Kidney (tissue), 14 donors: ENCODE data around the gene ANKMY1. TPM values are rescaled to one million over a fixed set of nuclear protein-coding genes. Genes with fewer than 3 reads are reported as not detected.

Experiments
- DNase-seq, 5 donors: peaks; one replicate each; pipeline ENCODE4 v3.0.0-alpha.2; 2013 to 2020
- FAIRE-seq: peaks from 2 replicates; lab custom pipeline; 2012; peaks lifted over from hg19 to GRCh38; lab: Jason Lieb, UNC
- H3K27ac ChIP-seq, 2 donors: one replicate each; pipeline ENCODE4 v1.7.0; 2013; ENCODE audit warnings: low read depth in 2 of 2, low read length in 2 of 2, inconsistent platforms in 1 of 2
- H3K27me3 ChIP-seq: one replicate; pipeline ENCODE4 v1.7.1; 2013; ENCODE audit warnings: low read length, inconsistent platforms; ENCODE audit not compliant: control insufficient read depth, insufficient read depth
- H3K36me3 ChIP-seq, 3 donors: one replicate each; pipeline versions ENCODE4 v1.7.0 to v1.7.1; 2013; ENCODE audit warnings: low read length in 3 of 3, control low read depth in 1 of 3, inconsistent platforms in 1 of 3; ENCODE audit not compliant: insufficient read depth in 3 of 3, control insufficient read depth in 2 of 3
- H3K4me1 ChIP-seq, 3 donors: one replicate each; pipeline versions ENCODE4 v1.7.0 to v1.7.1; 2013; ENCODE audit warnings: low read length in 3 of 3, inconsistent platforms in 1 of 3, low read depth in 1 of 3; ENCODE audit not compliant: control insufficient read depth in 2 of 3, insufficient read depth in 2 of 3
- H3K4me3 ChIP-seq, 3 donors: one replicate each; pipeline versions ENCODE4 v1.7.0 to v1.8.1; 2013; ENCODE audit warnings: low read length in 3 of 3, control low read depth in 1 of 3, inconsistent platforms in 1 of 3
- H3K9ac ChIP-seq, 3 donors: one replicate each; pipeline versions ENCODE4 v1.7.0 to v1.7.1; 2013; ENCODE audit warnings: low read length in 3 of 3, control low read depth in 1 of 3, inconsistent platforms in 1 of 3
- H3K9me3 ChIP-seq, 3 donors: one replicate each; pipeline versions ENCODE4 v1.7.0 to v1.7.1; 2013; ENCODE audit warnings: low read length in 3 of 3, control low read depth in 1 of 3, inconsistent platforms in 1 of 3; ENCODE audit not compliant: control insufficient read depth in 2 of 3, insufficient read depth in 1 of 3
- intact Hi-C: fragments of 100-400 bp; cut with DNase I; formaldehyde crosslinking; loops from one replicate; pipeline ENCODE4 v1.11.1; 2022
- polyA plus RNA-seq: library from polyadenylated mRNA; stranded (reverse); fragments of 350-450 nt; fragmentation: Illumina TruSeq; extraction: RNeasy Lipid Tissue Mini Kit (QIAGEN cat#74804); gene quantifications from one replicate; pipeline ENCODE4 v1.2.3, GENCODE V29; 2014; ENCODE audit warnings: low read depth, low replicate concordance; ENCODE audit not compliant: insufficient read depth
- total RNA-seq: library from RNA; stranded (reverse); fragmentation: NEBNext Ultra II Directional; extraction: Animal tissue kit (Norgen Biotek cat#: 25700); gene quantifications from one replicate; pipeline ENCODE4 v1.2.1, GENCODE V29; 2021
- TF ChIP-seq, protein P1 (sequence below): IDR thresholded peaks from 3 replicates; pipeline ENCODE4 v1.5.1; 2012; ENCODE audit warnings: mild to moderate bottlenecking, moderate library complexity, borderline replicate concordance; ENCODE audit not compliant: insufficient read depth; ENCODE audit errors: extremely low read depth
- donor health status: control.
- donor health status: control.
- donor health status: control.
- donor health status: control.
- donor health status: control.
- donor health status: DM: yes; HTN: yes; CAD: no.
- donor health status: Normal renal cell carcinoma (clear cell type).

Gene ANKMY1
- total and polyA plus RNA-seq, 2 donors from 2014 or later, result 3.0 to 22.1 TPM

- no peaks in the 10 kb centered on the region for H3K27me3 ChIP-seq
- TF ChIP-seq, protein P1, sequence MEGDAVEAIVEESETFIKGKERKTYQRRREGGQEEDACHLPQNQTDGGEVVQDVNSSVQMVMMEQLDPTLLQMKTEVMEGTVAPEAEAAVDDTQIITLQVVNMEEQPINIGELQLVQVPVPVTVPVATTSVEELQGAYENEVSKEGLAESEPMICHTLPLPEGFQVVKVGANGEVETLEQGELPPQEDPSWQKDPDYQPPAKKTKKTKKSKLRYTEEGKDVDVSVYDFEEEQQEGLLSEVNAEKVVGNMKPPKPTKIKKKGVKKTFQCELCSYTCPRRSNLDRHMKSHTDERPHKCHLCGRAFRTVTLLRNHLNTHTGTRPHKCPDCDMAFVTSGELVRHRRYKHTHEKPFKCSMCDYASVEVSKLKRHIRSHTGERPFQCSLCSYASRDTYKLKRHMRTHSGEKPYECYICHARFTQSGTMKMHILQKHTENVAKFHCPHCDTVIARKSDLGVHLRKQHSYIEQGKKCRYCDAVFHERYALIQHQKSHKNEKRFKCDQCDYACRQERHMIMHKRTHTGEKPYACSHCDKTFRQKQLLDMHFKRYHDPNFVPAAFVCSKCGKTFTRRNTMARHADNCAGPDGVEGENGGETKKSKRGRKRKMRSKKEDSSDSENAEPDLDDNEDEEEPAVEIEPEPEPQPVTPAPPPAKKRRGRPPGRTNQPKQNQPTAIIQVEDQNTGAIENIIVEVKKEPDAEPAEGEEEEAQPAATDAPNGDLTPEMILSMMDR, result no peak
- no peaks in the 10 kb centered on the region for H3K9me3 ChIP-seq
- H3K4me3 ChIP-seq, result no peak overlapping the region
- intact Hi-C loops, result no loop called here
- FAIRE-seq, result no peak
- no peaks in the 10 kb centered on the region for H3K4me1 ChIP-seq
- H3K27ac ChIP-seq, result no peak overlapping the region
- H3K9ac ChIP-seq, result no peak overlapping the region
- H3K36me3 ChIP-seq, result peaks cover 0 to 5% (median 3%) of the 10 kb centered on the region in 3 donors
- DNase-seq, result peak in 2 of 5 donors; percentile 26 to 69
These were observed 40.6 kb upstream of the ANKMY1 start for GRCh38 chr2:240598311-240598911.

DNA sequence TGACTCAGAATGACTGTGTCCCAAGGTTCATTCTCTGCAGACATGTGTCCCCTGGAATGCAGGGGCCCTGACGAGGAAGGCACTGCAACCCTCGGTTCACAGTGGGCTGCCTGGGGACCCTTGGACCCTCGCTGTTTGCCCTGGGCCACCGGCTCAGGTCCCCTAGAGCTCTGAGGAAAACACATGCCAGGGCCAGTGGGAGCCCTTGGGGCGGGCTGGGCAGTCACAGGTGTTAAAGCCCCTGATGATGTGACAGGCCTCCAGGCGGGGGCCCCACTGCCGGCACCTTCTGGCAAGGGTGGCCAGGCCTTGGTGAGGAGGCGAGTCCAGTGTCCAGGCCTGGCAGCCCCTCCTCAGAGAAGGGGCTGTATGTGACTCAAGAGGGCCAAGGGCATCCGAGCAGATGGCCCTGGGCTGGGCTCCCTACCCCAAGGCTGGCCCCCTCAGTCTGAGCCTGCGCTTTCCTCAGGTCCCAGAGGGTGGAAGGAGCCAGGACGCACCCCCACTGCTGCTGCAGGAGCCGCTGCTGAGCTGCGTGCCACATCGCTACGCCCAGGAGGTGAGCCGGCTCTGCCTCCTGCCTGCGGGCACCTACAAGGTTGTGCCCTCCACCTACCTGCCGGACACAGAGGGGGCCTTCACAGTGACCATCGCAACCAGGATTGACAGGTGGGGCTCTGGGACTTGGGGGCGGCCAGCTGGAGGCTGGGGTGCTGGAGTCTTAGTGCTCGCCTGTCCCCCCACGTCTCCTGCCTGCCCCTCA is 39.8 kb upstream of the ANKMY1 start:
- H3K4me1 ChIP-seq, result no peaks in the 10 kb centered on the region
- H3K27me3 ChIP-seq, result no peaks in the 10 kb centered on the region
- TF ChIP-seq, protein P1, result no peak
- no peak overlapping the region for H3K27ac ChIP-seq
- no peak overlapping the region for H3K4me3 ChIP-seq
- intact Hi-C loops, result no loop called here
- FAIRE-seq, result no peak
- DNase-seq, result peak in 2 of 5 donors; percentile 20 to 59
- H3K9me3 ChIP-seq, result no peaks in the 10 kb centered on the region
- no peak overlapping the region for H3K9ac ChIP-seq
- H3K36me3 ChIP-seq, result peaks cover 0 to 5% (median 4%) of the 10 kb centered on the region in 3 donors

DNA sequence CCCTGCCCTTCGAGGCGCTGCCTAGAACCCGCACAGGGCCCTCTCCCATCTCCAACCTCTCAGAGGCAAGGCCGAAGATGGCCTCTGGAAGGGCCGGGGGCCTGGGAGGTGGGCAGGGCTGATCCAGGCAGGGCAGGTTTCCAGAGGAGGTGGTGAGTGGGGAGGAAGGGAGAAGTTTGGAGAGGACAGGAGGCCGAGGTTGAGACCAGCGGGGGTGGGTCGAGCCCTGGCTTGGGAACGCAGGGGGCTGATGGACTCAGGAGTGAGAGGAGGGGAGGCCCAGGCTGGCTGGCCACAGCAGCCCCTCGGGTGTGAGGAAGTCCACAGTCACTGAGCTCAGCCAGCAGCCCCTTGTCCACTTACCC is 39.2 kb upstream of the ANKMY1 start:
- FAIRE-seq, result no peak
- Histone ChIP-seq H3K4me3 (no peak overlapping the region), H3K9me3 (no peaks in the 10 kb centered on the region), H3K27ac (no peak overlapping the region), H3K9ac (no peak overlapping the region), H3K27me3 (no peaks in the 10 kb centered on the region), H3K4me1 (no peaks in the 10 kb centered on the region), H3K36me3 (peaks cover 0 to 8% (median 6%) of the 10 kb centered on the region in 3 donors)
- peak in 2 of 5 donors; percentile 25 to 56 for DNase-seq
- intact Hi-C loops, result no loop called here
- TF ChIP-seq, protein P1, result no peak
